HCT116 (cell line): ENCODE data around the gene REPS2. TPM values are rescaled to one million over a fixed set of nuclear protein-coding genes. Genes with fewer than 3 reads are reported as not detected.

Experiments used
- ATAC-seq: fragments of 200-7000 bp; cut with Tn5 transposase; 2 replicates; pipeline ENCODE4 v1.9.1; 2020; ENCODE audit warnings: mild to moderate bottlenecking, moderate library complexity
- BruUV-seq: library from RNA; stranded (reverse); fragments of 400-500 nt; replicated peaks from 2 replicates; lab custom pipeline; 2021; lab: Mats Ljungman, UMichigan
- CTCF ChIA-PET: fragments of 300-600 bp; sonication (Branson Sonifier 250); formaldehyde crosslinking; loops from one replicate; lab custom pipeline; 2021; ENCODE audit warnings: antibody characterized with exemption; lab: Charles Lee
- POLR2A ChIA-PET: fragments of 300-600, 350-600 bp; sonication (Branson Sonifier 250); formaldehyde crosslinking; loops from one replicate; lab custom pipeline; 2021; ENCODE audit warnings: antibody characterized with exemption; lab: Charles Lee
- RAD21 ChIA-PET, 2 experiments: fragments of 300-600 bp; sonication (Branson Sonifier 250); formaldehyde crosslinking; loops; one replicate each; lab custom pipeline; 2023; ENCODE audit warnings: low total read pairs in 2 of 2; ENCODE audit not compliant: uncharacterized antibody in 2 of 2, unreplicated experiment in 2 of 2, low non-redundant PET in 1 of 2; lab: Charles Lee
- DNase-seq: peaks from one replicate; pipeline ENCODE4 v3.0.0-alpha.2; 2010; ENCODE audit warnings: low read depth, low spot score
- H2AFZ ChIP-seq: fragments of 200-600 bp; shearing (Covaris generic), sonication (generic); 2 replicates; pipeline ENCODE4 v1.6.1; 2017; ENCODE audit warnings: low read depth, mixed run types, mixed read lengths, antibody characterized with exemption, low read length; ENCODE audit not compliant: poor library complexity, severe bottlenecking
- H3K27ac ChIP-seq: 2 replicates; pipeline ENCODE4 v1.5.1; 2012; ENCODE audit warnings: low read depth, low read length
- H3K27me3 ChIP-seq: fragments of 200-600 bp; sonication (generic); 2 replicates; pipeline ENCODE4 v1.6.1; 2016; ENCODE audit warnings: mixed run types, low read length, mixed read lengths; ENCODE audit not compliant: insufficient read depth
- H3K36me3 ChIP-seq, 2 experiments: fragments of 200-500 bp in 1 of 2; fragments of 200-600 bp in 1 of 2; sonication (Bioruptor generic) in 1 of 2; sonication (generic) in 1 of 2; 2 replicates each; pipeline versions ENCODE4 v1.5.1 to v1.6.1; 2014 to 2016; ENCODE audit warnings: low read length in 2 of 2, inconsistent platforms in 1 of 2, mixed read lengths in 1 of 2, mixed run types in 1 of 2; ENCODE audit not compliant: insufficient read depth in 2 of 2, control insufficient read depth in 1 of 2
- H3K4me1 ChIP-seq, 2 experiments: fragments of 200-600 bp in 1 of 2; sonication (generic) in 1 of 2; 2 replicates each; pipeline versions ENCODE4 v1.5.1 to v1.6.1; 2012 to 2017; ENCODE audit warnings: low read length in 2 of 2, inconsistent platforms in 1 of 2, mild to moderate bottlenecking in 1 of 2, mixed read lengths in 1 of 2, mixed run types in 1 of 2, moderate library complexity in 1 of 2; ENCODE audit not compliant: insufficient read depth in 2 of 2, control insufficient read depth in 1 of 2
- H3K4me2 ChIP-seq: fragments of 200-600 bp; sonication (generic); 2 replicates; pipeline ENCODE4 v1.6.1; 2017; ENCODE audit warnings: mixed run types, low read length, mixed read lengths
- H3K4me3 ChIP-seq, 2 experiments: fragments of 200-600 bp in 1 of 2; sonication (generic) in 1 of 2; replicated peaks in 1 of 2; 2 replicates each; pipeline ENCODE4 v1.5.1; 2011 to 2016; ENCODE audit warnings: low read length in 2 of 2, control low read depth in 1 of 2, low read depth in 1 of 2, mild to moderate bottlenecking in 1 of 2, mixed read lengths in 1 of 2, mixed run types in 1 of 2
- H3K79me2 ChIP-seq: fragments of 200-600 bp; sonication (generic); 2 replicates; pipeline ENCODE4 v1.6.1; 2017; ENCODE audit warnings: mild to moderate bottlenecking, mixed run types, low read length, moderate library complexity, mixed read lengths; ENCODE audit not compliant: insufficient read depth
- H3K9ac ChIP-seq: fragments of 200-600 bp; sonication (generic); 2 replicates; pipeline ENCODE4 v1.6.1; 2016; ENCODE audit warnings: low read length, mixed read lengths
- H3K9me2 ChIP-seq: fragments of 200-600 bp; sonication (generic), shearing (Covaris generic); 2 replicates; pipeline ENCODE4 v1.6.1; 2017; ENCODE audit warnings: mixed run types, mild to moderate bottlenecking, moderate library complexity; ENCODE audit not compliant: insufficient read depth
- H3K9me3 ChIP-seq, 2 experiments: fragments of 200-500 bp in 1 of 2; fragments of 200-600 bp in 1 of 2; sonication (Bioruptor generic) in 1 of 2; sonication (generic) in 1 of 2; 2 replicates each; pipeline ENCODE4 v1.6.1; 2014 to 2017; ENCODE audit warnings: low read length in 2 of 2, mixed read lengths in 2 of 2, inconsistent platforms in 1 of 2, low read depth in 1 of 2, mild to moderate bottlenecking in 1 of 2, mixed run types in 1 of 2, moderate library complexity in 1 of 2; ENCODE audit not compliant: control insufficient read depth in 1 of 2, insufficient read depth in 1 of 2
- H4K20me1 ChIP-seq: fragments of 200-600 bp; sonication (generic), shearing (Covaris generic); 2 replicates; pipeline ENCODE4 v1.6.1; 2017; ENCODE audit warnings: mixed run types, mild to moderate bottlenecking, moderate library complexity; ENCODE audit not compliant: insufficient read depth
- ATF3 ChIP-seq: IDR thresholded peaks from 2 replicates; pipeline ENCODE4 v1.6.1; 2012
- CBX3 ChIP-seq: IDR thresholded peaks from 2 replicates; pipeline ENCODE4 v1.6.1; 2012; ENCODE audit warnings: low read depth
- CEBPB ChIP-seq: IDR thresholded peaks from 2 replicates; pipeline ENCODE4 v1.6.1; 2012; ENCODE audit warnings: low read depth
- CTCF ChIP-seq, 3 experiments: fragments of 200-600 bp in 1 of 3; sonication (generic) in 1 of 3; IDR thresholded peaks in 2 of 3; conservative IDR thresholded peaks in 1 of 3; 2 replicates each; pipeline ENCODE4 v1.5.1; 2012 to 2017; ENCODE audit warnings: low read depth in 2 of 3, low read length in 2 of 3, antibody characterized with exemption in 1 of 3, borderline replicate concordance in 1 of 3, control low read depth in 1 of 3, mild to moderate bottlenecking in 1 of 3, mixed read lengths in 1 of 3, mixed run types in 1 of 3, moderate library complexity in 1 of 3; ENCODE audit not compliant: insufficient read depth in 1 of 3
- EGR1 ChIP-seq: IDR thresholded peaks from 2 replicates; pipeline ENCODE4 v1.6.1; 2012; ENCODE audit warnings: low read depth
- ELF1 ChIP-seq: IDR thresholded peaks from 2 replicates; pipeline ENCODE4 v1.6.1; 2012; ENCODE audit warnings: low read depth, borderline replicate concordance
- EZH2 ChIP-seq: fragments of 200-600 bp; sonication (generic); IDR thresholded peaks from 2 replicates; pipeline ENCODE4 v1.6.1; 2017; ENCODE audit warnings: antibody characterized with exemption, mixed run types
- EZH2phosphoT487 ChIP-seq: fragments of 200-600 bp; IDR thresholded peaks from 2 replicates; pipeline ENCODE4 v1.6.1; 2018; ENCODE audit warnings: antibody characterized with exemption, borderline replicate concordance
- FOSL1 ChIP-seq: IDR thresholded peaks from 2 replicates; pipeline ENCODE4 v1.6.1; 2012; ENCODE audit warnings: low read depth
- JUND ChIP-seq: IDR thresholded peaks from 2 replicates; pipeline ENCODE4 v1.6.1; 2012
- POLR2AphosphoS5 ChIP-seq: IDR thresholded peaks from 2 replicates; pipeline ENCODE4 v1.6.1; 2011; ENCODE audit warnings: mild to moderate bottlenecking, low read depth, low read length, moderate library complexity
- SP1 ChIP-seq: IDR thresholded peaks from 2 replicates; pipeline ENCODE4 v1.6.1; 2012; ENCODE audit warnings: low read depth
- SRF ChIP-seq: IDR thresholded peaks from 2 replicates; pipeline ENCODE4 v1.6.1; 2012; ENCODE audit warnings: low read depth
- TCF7L2 ChIP-seq: IDR thresholded peaks from 2 replicates; pipeline ENCODE4 v1.7.0; 2011; ENCODE audit warnings: borderline replicate concordance, inconsistent platforms; ENCODE audit not compliant: insufficient read depth, insufficient read length; ENCODE audit errors: extremely low read depth
- YY1 ChIP-seq: IDR thresholded peaks from 2 replicates; pipeline ENCODE4 v1.6.1; 2011; ENCODE audit warnings: low read length, low read depth, moderate library complexity, mild to moderate bottlenecking; ENCODE audit not compliant: insufficient replicate concordance; ENCODE audit errors: extremely low read depth
- ZBTB33 ChIP-seq: IDR thresholded peaks from 2 replicates; pipeline ENCODE4 v1.6.1; 2011; ENCODE audit warnings: mild to moderate bottlenecking, low read length, moderate library complexity; ENCODE audit not compliant: insufficient replicate concordance; ENCODE audit errors: extremely low read depth
- ZNF274 ChIP-seq: fragments of 200-500 bp; sonication (Bioruptor generic); IDR thresholded peaks from 2 replicates; pipeline ENCODE4 v1.6.1; 2014; ENCODE audit warnings: mild to moderate bottlenecking, low read depth, low read length, inconsistent platforms
- intact Hi-C: fragments of 100-400 bp; cut with micrococcal nuclease; formaldehyde crosslinking; loops from 2 replicates; pipeline ENCODE4 v1.10.0; 2022
- total RNA-seq: library from RNA; stranded (reverse); gene quantifications from one replicate; pipeline ENCODE4 v1.2.1, GENCODE V29; 2021; ENCODE audit not compliant: unreplicated experiment

REPS2 gene
- total RNA-seq, 1 experiment from 2014 or later, result 4.5 TPM

- ChIA-PET CTCF (no interaction called here), RAD21 (no interaction called here), POLR2A (no interaction called here)
- no peaks in the 10 kb centered on the region for H4K20me1 ChIP-seq
- no peaks in the 10 kb centered on the region for H3K27me3 ChIP-seq
- no peaks in the 10 kb centered on the region for H3K9me2 ChIP-seq
- no peak overlapping the region for H3K27ac ChIP-seq
- DNase-seq, result no peak
- H3K4me1 ChIP-seq, result no peaks in the 10 kb centered on the region
- H3K4me2 ChIP-seq, result no peak overlapping the region
- H3K9me3 ChIP-seq, result no peaks in the 10 kb centered on the region
- BruUV-seq, result no TSS peak
- intact Hi-C loops, result no loop called here
- no peak overlapping the region for H3K4me3 ChIP-seq
- no peaks in the 10 kb centered on the region for H3K79me2 ChIP-seq
- no peak for ATAC-seq
- H3K36me3 ChIP-seq, result no peaks in the 10 kb centered on the region
- no peak overlapping the region for H2AFZ ChIP-seq
- H3K9ac ChIP-seq, result no peak overlapping the region
- TF ChIP-seq CEBPB, result no peak
- no peak for TF ChIP-seq SRF
- no peak for TF ChIP-seq CBX3
- no peak for TF ChIP-seq ZBTB33
- TF ChIP-seq SP1, result no peak
Measured at GRCh38 chrX:17164079-17164478, 217.6 kb downstream of the REPS2 start.

- H3K9me3 ChIP-seq, result no peaks in the 10 kb centered on the region
- CTCF ChIA-PET, result no interaction called here
- intact Hi-C loops, result no loop called here
- DNase-seq (no peak), ATAC-seq (no peak)
- H4K20me1 ChIP-seq, result no peaks in the 10 kb centered on the region
- no peak overlapping the region for H2AFZ ChIP-seq
- no TSS peak for BruUV-seq
- no peak overlapping the region for H3K4me3 ChIP-seq
- H3K27ac ChIP-seq, result no peak overlapping the region
- RAD21 ChIA-PET, result no interaction called here
- H3K4me2 ChIP-seq, result no peak overlapping the region
- no peaks in the 10 kb centered on the region for H3K36me3 ChIP-seq
- H3K27me3 ChIP-seq, result no peaks in the 10 kb centered on the region
- no peaks in the 10 kb centered on the region for H3K4me1 ChIP-seq
- H3K9me2 ChIP-seq, result no peaks in the 10 kb centered on the region
- H3K9ac ChIP-seq, result no peak overlapping the region
- POLR2A ChIA-PET, result no interaction called here
- H3K79me2 ChIP-seq, result no peaks in the 10 kb centered on the region
- TF ChIP-seq POLR2AphosphoS5 (no peak), ZNF274 (no peak), ELF1 (no peak), CTCF (IDR thresholded peaks at IDR 0.05 in 2 of 3, conservative IDR thresholded peaks at IDR 0.05 in 1 of 3; ENCODE audit: borderline replicate concordance in 1 of 3, insufficient read depth in 1 of 3, low read depth in 2 of 3, low read length in 2 of 3) (no peak), JUND (no peak), ATF3 (no peak), CEBPB (no peak), FOSL1 (no peak), EGR1 (no peak), EZH2 (no peak), YY1 (no peak), TCF7L2 (no peak), EZH2phosphoT487 (no peak)
Measured at GRCh38 chrX:17164941-17165340, 218.5 kb downstream of the REPS2 start.
